8988T (cell line): ENCODE measurements around the gene BRD1.
"Not testable (repeated sequence)": the region's sequence is repeated elsewhere in the genome, so short reads cannot be mapped to it uniquely, and the experiment has no call there.

Experiments used
- DNase-seq: peaks from one replicate; pipeline ENCODE4 v3.0.0; 2011

The BRD1 gene

GRCh38 chr22:49825944-49826602 is 1.6 kb downstream of the BRD1 start:
- no peak for DNase-seq

- no peak for DNase-seq
Observed at GRCh38 chr22:49825436-49825835, 2.2 kb downstream of the BRD1 start.

GRCh38 chr22:49824936-49825335 is 2.7 kb downstream of the BRD1 start:
- no peak for DNase-seq

DNA sequence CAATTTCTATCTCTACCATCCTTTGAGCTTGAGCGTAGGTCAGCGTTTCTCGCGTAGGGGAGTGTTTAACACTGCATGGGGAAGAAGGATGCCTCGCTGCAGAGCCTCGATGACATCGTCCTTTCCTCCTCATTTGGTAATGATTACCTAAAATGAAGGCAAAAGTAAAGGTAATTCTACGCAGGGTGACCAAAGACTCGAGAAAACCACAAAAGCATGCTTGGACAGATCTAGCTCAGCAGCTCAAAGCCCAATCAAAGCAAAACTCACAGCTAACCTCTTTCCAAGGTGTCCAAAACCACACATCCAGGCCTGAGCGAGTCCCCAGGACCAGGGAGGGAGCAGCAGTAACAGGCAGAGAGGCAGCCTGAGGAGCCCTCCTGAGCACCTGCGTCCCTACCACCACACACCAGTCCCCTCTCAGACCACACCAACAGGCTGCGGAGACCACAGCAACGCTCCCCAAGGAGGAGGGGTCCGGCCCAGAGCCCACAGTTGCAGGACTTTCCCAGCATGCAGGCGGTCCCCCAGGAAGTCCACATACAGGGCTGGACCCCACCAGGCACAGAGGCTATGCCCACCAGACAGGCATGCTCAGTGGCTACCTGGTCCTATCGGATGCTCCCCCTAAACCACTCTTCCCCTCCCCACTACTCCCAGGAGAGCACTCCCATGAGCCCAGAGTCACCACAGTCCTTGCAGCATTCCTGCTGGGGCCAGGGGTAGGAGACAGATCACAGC is 3.3 kb downstream of the BRD1 start:
- no peak for DNase-seq

- DNase-seq, result no peak
Observed at GRCh38 chr22:49823289-49824045, 4.2 kb downstream of the BRD1 start.

- DNase-seq, result not testable (repeated sequence)
Observed at GRCh38 chr22:49821741-49822140, 5.9 kb downstream of the BRD1 start.

GRCh38 chr22:49820984-49821383 is 6.7 kb downstream of the BRD1 start:
- no peak for DNase-seq

DNA sequence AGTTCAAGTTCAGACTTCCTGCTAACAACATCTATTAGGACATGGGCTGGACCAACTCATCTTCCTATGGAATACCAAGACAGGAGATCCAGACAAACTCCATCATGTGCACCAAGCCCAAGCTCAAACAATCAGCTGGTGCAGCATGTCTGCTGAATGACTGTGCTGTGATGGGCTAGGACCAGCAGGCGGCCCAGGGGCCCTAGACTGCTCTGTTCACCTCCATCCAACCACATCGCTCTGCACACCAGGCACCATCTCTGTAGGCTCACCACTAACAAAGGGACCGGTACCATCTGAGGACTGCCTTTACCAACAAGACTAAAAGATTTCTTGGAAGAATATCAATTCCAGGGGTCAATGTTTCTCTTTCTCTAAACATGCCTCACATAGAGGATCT is 10.3 kb downstream of the BRD1 start:
- DNase-seq, result no peak

DNA sequence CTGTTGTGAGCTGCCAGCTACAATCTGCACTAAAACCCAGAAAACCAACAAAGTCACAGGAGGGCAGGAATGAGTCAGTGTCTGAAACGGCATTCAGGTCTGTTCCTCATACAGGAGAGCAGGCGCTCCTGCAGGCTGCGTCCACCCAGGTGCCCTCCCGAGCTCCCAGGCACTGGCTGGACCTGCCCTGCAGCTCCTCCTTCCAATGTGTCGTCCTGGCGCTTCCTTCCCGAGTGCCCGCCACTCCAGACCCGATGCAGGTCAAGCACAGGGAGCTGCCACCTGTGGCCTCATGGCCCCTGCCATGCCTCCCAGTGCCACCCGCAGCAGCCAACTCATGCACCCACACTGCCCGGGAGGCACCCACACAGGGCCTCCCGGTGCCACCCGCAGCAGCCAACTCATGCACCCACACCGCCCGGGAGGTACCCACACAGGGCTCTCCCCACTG is 12.0 kb downstream of the BRD1 start:
- no peak for DNase-seq

DNA sequence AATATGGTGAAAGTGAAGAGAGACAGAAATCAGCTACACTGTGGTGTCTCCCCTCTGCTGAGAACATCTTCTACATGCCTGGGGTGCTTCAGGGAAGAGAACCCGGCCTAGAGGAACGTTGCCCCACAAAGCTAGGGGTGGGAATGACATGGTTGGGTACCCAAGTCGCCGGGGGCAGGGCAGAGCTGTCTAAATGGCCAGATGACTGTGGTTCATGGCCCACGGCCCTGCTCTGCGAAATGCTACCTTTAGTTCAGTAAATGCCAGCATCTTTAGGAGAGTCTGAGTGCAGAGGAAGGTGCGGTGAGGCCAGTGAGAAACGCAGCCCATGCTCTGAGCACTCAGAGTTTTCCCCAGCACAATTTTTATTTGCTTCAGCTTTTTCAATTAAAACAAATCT is 12.8 kb downstream of the BRD1 start:
- no peak for DNase-seq

DNA sequence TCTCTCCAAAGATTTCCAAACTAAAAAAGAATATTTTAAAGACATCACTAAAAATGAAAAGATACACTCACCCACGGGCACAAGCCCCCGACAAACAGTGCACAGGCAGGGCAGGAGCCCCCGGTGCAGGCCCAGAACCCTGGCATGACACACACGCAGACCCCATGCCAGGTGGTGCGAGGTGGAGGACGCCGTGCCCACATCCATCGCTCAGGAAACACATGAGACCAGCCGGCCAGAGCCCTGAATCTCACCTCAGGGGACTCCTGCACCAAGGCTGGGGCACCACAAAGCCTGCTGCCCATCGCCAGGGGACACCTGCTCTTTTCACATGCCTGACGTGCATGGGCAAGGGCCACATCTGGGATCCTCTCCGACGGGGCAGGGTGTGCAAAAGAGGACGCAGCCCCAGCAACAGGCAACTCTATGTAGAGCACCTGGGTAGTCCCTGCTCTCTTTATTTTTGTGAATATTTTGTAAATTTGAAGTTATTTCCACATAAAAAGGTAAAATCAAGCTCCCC is 13.4 kb downstream of the BRD1 start:
- no peak for DNase-seq

DNA sequence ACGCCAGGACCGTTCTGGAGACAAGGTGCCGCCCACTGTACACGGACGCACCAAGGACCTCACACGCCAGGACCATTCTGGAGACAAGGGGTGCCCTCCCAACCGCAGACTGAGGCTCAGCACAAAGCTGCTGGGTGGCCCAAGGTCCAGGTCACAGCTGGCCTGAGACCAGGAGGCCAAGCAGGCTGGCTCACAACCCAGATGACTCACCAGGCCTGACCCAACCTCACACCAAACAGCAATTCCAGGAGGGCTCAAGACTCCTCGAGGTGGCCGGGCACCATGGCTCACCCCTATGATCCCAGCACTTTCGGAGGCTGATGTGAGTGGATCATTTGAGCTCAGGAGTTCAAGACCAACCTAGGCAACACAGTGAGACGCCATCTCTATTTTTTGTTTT is 14.8 kb downstream of the BRD1 start:
- no peak for DNase-seq

- DNase-seq, result no peak
Observed at GRCh38 chr22:49811020-49811791, 16.5 kb downstream of the BRD1 start.

GRCh38 chr22:49810363-49811019 is 17.2 kb downstream of the BRD1 start:
- DNase-seq, result no peak

DNA sequence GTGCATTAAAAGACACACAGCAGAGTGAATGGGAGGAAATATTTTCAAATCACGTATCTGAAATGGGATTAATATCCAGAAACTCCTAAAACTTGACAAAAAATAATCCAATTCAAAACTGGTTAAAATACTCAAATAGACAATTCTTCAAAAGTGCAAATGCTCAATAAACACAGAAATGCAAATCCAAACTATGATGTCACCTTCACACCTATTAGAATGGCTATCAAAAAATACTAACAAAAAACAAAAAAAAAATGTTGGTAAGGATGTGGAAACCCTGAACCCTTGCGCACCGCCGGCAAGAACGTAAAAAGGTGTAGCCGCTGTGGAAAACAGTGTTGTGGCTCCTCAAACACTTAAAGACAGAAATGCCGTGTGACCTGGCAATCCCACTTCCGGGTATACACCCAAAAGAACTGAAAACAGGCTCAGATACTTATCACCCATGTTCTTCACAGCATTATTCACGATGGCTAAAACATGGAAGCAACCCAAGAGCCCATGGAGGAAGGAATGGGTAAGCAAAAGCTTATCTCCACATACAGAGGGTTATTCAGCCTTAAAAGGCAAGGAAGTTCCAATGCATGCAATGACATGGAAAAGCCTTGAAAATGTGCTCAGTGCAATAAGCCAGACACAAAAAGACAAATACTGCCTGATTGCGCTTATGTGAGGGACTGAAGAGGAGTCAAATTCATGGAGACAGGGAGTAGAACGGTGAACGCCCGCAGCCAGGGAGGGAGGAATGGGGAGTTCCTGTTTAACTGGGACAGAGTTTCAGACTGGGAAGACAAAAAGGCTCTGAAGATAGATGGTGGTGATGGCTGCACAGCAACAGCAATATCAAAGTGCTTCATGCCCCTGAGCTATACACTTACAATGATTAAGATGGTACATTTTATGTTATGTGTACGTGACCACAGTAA is 19.6 kb downstream of the BRD1 start:
- DNase-seq, result no peak

DNA sequence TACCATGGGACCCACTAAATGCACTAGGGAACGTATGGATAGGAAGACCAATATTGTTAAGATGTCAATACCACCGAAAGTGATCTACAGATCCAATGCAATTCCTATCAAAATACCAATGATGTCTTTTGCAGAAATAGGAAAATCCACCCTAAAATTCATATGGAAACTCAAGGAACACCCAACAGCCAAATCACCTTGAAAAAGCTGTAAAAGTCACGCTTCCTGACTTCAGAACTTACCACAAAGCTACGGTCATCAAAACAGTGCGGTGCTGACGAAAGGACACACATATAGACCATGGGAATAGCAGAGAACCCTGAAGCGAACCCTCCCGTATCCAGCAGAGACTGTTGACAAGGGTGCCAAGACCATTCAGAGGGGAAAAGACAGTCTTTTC is 20.5 kb downstream of the BRD1 start:
- no peak for DNase-seq

DNA sequence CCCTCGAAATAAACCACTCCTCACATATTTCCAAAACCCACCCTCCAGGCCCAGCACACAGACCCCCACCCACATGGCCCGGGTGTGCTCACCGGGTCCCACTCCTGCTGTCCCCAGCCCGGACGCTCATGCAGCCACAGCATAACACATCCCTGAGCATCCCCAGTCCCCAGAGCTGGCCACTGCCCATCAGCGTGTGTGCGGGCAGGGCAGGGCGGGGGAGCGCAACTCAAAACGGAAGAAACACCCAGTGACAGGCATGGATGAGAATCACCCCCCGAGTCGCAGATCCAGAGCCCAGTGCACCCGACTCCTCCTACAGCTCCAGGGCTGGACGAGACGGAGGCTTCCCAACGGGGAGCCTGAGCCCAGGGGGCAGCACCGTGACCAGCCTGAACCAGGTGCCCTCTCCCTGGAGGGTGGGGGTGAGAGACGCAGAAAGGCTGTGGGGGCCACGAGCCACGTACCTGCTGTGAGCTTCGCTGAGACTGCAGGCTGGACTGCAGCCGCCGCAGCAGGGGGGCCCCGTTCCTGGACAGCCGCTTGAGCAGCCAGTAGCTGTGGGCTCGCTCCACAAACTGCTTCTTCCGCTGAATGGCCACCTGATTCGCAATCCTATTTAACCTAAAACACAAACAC is 23.8 kb downstream of the BRD1 start:
- DNase-seq, result no peak

- DNase-seq, result no peak
Observed at GRCh38 chr22:49803134-49803533, 24.5 kb downstream of the BRD1 start.

DNA sequence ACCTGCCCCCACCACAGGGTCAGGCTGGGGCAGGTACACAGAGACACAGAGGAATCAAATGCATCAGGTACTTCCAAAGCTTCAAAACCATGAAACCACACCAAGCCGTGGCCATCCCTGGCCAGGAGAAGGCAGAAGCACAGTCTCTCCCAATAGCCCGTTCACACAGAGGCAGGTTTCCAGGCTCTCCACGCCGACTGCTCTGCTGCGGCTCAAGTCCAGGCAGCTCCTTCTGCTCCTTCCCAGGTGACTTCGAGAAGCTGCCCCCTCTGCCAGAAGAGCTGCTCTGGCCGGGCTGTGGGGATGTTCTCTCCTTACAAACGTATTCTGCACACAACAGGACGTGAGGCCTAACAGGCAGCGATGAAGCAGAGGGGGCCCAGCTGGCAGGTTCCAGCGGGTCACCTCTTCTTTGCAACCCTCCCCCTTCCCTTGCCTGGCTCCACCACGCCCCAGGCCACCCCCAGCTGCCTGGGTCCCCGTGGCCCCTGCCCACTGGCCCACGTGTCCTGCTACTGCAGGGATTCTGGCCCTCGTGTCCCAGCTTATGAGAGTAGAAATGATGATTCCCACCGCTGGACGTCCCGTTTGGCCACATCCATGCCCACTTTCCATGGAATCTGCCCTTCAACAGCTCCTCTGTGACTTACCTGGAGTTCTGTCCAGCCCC is 26.1 kb downstream of the BRD1 start:
- no peak for DNase-seq
